H9 (cell line): ENCODE measurements around the gene C16orf95. TPM values are rescaled to one million over a fixed set of nuclear protein-coding genes. Genes with fewer than 3 reads are reported as not detected.

Source experiments
- DNase-seq: peaks from one replicate; pipeline ENCODE4 v3.0.0-alpha.2; 2017
- H2AFZ ChIP-seq: one replicate; pipeline ENCODE4 v1.6.1; 2013; ENCODE audit warnings: mild to moderate bottlenecking, low read length, control low read depth, moderate library complexity
- H2AK5ac ChIP-seq: 2 replicates; pipeline ENCODE4 v1.6.1; 2013; ENCODE audit warnings: low read length, control low read depth, mixed read lengths; ENCODE audit not compliant: insufficient read length
- H2BK120ac ChIP-seq: one replicate; pipeline ENCODE4 v1.6.1; 2013; ENCODE audit warnings: low read depth, mild to moderate bottlenecking, low read length, control low read depth, inconsistent platforms; ENCODE audit not compliant: poor library complexity, severe bottlenecking
- H2BK12ac ChIP-seq: 2 replicates; pipeline ENCODE4 v1.6.1; 2013; ENCODE audit warnings: low read length, control low read depth, mixed read lengths, low read depth; ENCODE audit not compliant: insufficient read length
- H2BK15ac ChIP-seq: 2 replicates; pipeline ENCODE4 v1.6.1; 2013; ENCODE audit warnings: low read depth, low read length, control low read depth
- H2BK20ac ChIP-seq: one replicate; pipeline ENCODE4 v1.6.1; 2013; ENCODE audit warnings: low read depth, mild to moderate bottlenecking, low read length, control low read depth, inconsistent platforms; ENCODE audit not compliant: poor library complexity, severe bottlenecking
- H2BK5ac ChIP-seq: 2 replicates; pipeline ENCODE4 v1.6.1; 2013; ENCODE audit warnings: low read length, control low read depth, mixed read lengths; ENCODE audit not compliant: insufficient read length
- H3K14ac ChIP-seq: 2 replicates; pipeline ENCODE4 v1.6.1; 2013; ENCODE audit warnings: low read length, control low read depth; ENCODE audit not compliant: insufficient read depth
- H3K18ac ChIP-seq: 2 replicates; pipeline ENCODE4 v1.6.1; 2013; ENCODE audit warnings: low read depth, mild to moderate bottlenecking, mixed read lengths, low read length, control low read depth; ENCODE audit not compliant: insufficient read length
- H3K23ac ChIP-seq: 2 replicates; pipeline ENCODE4 v1.6.1; 2013; ENCODE audit warnings: low read length, control low read depth, mixed read lengths, low read depth; ENCODE audit not compliant: insufficient read length
- H3K23me2 ChIP-seq: 2 replicates; pipeline ENCODE4 v1.6.1; 2013; ENCODE audit warnings: low read depth, mild to moderate bottlenecking, mixed read lengths, low read length, control low read depth; ENCODE audit not compliant: insufficient read length, poor library complexity, severe bottlenecking
- H3K27ac ChIP-seq: 2 replicates; pipeline ENCODE4 v1.5.1; 2013; ENCODE audit warnings: low read length, control low read depth, mixed read lengths, low read depth; ENCODE audit not compliant: insufficient read length
- H3K27me3 ChIP-seq: 2 replicates; pipeline ENCODE4 v1.6.1; 2013; ENCODE audit warnings: low read length, control low read depth, inconsistent platforms; ENCODE audit not compliant: insufficient read depth
- H3K4ac ChIP-seq: 2 replicates; pipeline ENCODE4 v1.6.1; 2013; ENCODE audit warnings: low read depth, mild to moderate bottlenecking, control low read depth, inconsistent platforms, low read length, moderate library complexity
- H3K4me1 ChIP-seq: 2 replicates; pipeline ENCODE4 v1.6.1; 2013; ENCODE audit warnings: low read length, control low read depth, inconsistent platforms; ENCODE audit not compliant: insufficient read depth
- H3K4me2 ChIP-seq: 2 replicates; pipeline ENCODE4 v1.6.1; 2013; ENCODE audit warnings: low read length, control low read depth, mixed read lengths; ENCODE audit not compliant: insufficient read length, insufficient read depth
- H3K56ac ChIP-seq: 2 replicates; pipeline ENCODE4 v1.6.1; 2013; ENCODE audit warnings: low read depth, mild to moderate bottlenecking, mixed read lengths, low read length, control low read depth; ENCODE audit not compliant: insufficient read length
- H3K79me1 ChIP-seq: 2 replicates; pipeline ENCODE4 v1.6.1; 2013; ENCODE audit warnings: low read depth, mild to moderate bottlenecking, moderate library complexity, low read length, control low read depth, inconsistent platforms; ENCODE audit not compliant: insufficient read depth, poor library complexity, severe bottlenecking
- H3K79me2 ChIP-seq: 2 replicates; pipeline ENCODE4 v1.6.1; 2013; ENCODE audit warnings: low read length, control low read depth, inconsistent platforms; ENCODE audit not compliant: insufficient read depth
- H3K9ac ChIP-seq: 2 replicates; pipeline ENCODE4 v1.6.1; 2013; ENCODE audit warnings: low read length, control low read depth, mixed read lengths; ENCODE audit not compliant: insufficient read length; ENCODE audit errors: extremely low read depth
- H3K9me3 ChIP-seq: one replicate; pipeline ENCODE4 v1.6.1; 2013; ENCODE audit warnings: low read depth, low read length, inconsistent platforms; ENCODE audit not compliant: control insufficient read depth
- H3T11ph ChIP-seq: one replicate; pipeline ENCODE4 v1.6.1; 2013; ENCODE audit warnings: mild to moderate bottlenecking, low read length, control low read depth, inconsistent platforms
- H4K20me1 ChIP-seq: one replicate; pipeline ENCODE4 v1.6.1; 2013; ENCODE audit not compliant: control insufficient read depth, insufficient read length, insufficient read depth
- H4K5ac ChIP-seq: 2 replicates; pipeline ENCODE4 v1.6.1; 2013; ENCODE audit warnings: low read depth, mild to moderate bottlenecking, mixed read lengths, low read length, control low read depth; ENCODE audit not compliant: insufficient read length
- H4K8ac ChIP-seq: replicated peaks from 2 replicates; pipeline ENCODE4 v1.6.1; 2013; ENCODE audit warnings: low read length, control low read depth, mixed read lengths, low read depth; ENCODE audit not compliant: insufficient read length
- H4K91ac ChIP-seq: 2 replicates; pipeline ENCODE4 v1.6.1; 2013; ENCODE audit warnings: low read depth, mild to moderate bottlenecking, moderate library complexity, mixed read lengths, low read length, control low read depth; ENCODE audit not compliant: insufficient read length
- H3K27ac Mint-ChIP-seq, 3 experiments: 2 replicates in 2 of 3; 3 replicates in 1 of 3; pipeline ENCODE4 v1.8.0; 2020 to 2021; ENCODE audit warnings: mixed read lengths in 3 of 3, mild to moderate bottlenecking in 1 of 3, moderate library complexity in 1 of 3
- H3K27me3 Mint-ChIP-seq: 2 replicates; pipeline ENCODE4 v1.8.0; 2021; ENCODE audit warnings: low read depth, mild to moderate bottlenecking, moderate library complexity, mixed read lengths
- H3K36me3 Mint-ChIP-seq, 3 experiments: 2 replicates in 2 of 3; 3 replicates in 1 of 3; pipeline ENCODE4 v1.8.0; 2020 to 2021; ENCODE audit warnings: low read depth in 3 of 3, mixed read lengths in 3 of 3; ENCODE audit not compliant: insufficient read depth in 1 of 3
- H3K4me1 Mint-ChIP-seq, 2 experiments: 2 replicates each; pipeline ENCODE4 v1.8.0; 2020; ENCODE audit warnings: mixed read lengths in 2 of 2
- H3K4me3 Mint-ChIP-seq, 2 experiments: 2 replicates in 1 of 2; 3 replicates in 1 of 2; pipeline ENCODE4 v1.8.0; 2020 to 2021; ENCODE audit warnings: mild to moderate bottlenecking in 2 of 2, mixed read lengths in 2 of 2, moderate library complexity in 1 of 2
- H3K9me3 Mint-ChIP-seq, 2 experiments: 2 replicates in 1 of 2; 3 replicates in 1 of 2; pipeline ENCODE4 v1.8.0; 2020; ENCODE audit warnings: mild to moderate bottlenecking in 2 of 2, mixed read lengths in 2 of 2, moderate library complexity in 1 of 2
- WGBS: extraction: QIAGEN DNeasy Blood & Tissue Kit; methylation state at CpG from one replicate; pipeline ENCODE4 v1.1.7; 2013; ENCODE audit warnings: missing lambda C conversion rate, low lambda C conversion rate, mixed read lengths; ENCODE audit not compliant: insufficient read length; ENCODE audit errors: extremely low coverage; 5-methylcytosine and 5-hydroxymethylcytosine counted together
- total RNA-seq: library from RNA; stranded (reverse); gene quantifications from 2 replicates; pipeline ENCODE4 v1.2.1, GENCODE V29; 2021
- TF ChIP-seq, protein P1 (sequence below): fragments of 200-600 bp; sonication (generic); conservative IDR thresholded peaks from 3 replicates; pipeline ENCODE4 v1.8.0; 2021; ENCODE audit warnings: antibody characterized with exemption, mild to moderate bottlenecking

The C16orf95 gene
- total RNA-seq, 1 experiment from 2014 or later = 5.6 TPM

DNA sequence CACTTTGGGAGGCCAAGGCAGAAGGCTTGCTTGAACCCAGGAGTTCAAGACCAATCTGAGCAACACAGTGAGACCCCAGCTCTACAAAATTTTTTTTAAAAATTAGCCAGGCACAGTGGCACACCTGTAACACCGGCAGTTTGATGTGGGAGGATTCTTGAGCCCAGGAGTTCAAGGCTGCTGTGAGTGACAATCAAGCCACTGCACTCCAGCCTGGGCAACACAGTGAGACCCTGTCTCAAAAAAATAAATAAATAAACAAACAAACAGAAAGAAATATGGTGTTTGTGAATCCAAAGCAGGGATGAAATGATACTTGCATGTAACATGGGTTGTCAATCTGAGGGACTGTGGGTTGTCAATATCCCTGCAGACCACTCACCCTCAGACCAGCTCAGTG lies 49.7 kb upstream of the C16orf95 start:
- H4K20me1 ChIP-seq = no peaks in the 10 kb centered on the region
- no peak overlapping the region for H3K27ac ChIP-seq
- H3K18ac ChIP-seq = no peak overlapping the region
- Mint-ChIP-seq H3K4me3 (no peak overlapping the region), H3K36me3 (peaks cover 0 to 8% (median 0%) of the 10 kb centered on the region in 3 experiments; a peak in 4 of 7 replicates), H3K27me3 (no peaks in the 10 kb centered on the region), H3K4me1 (peaks cover 23 to 28% of the 10 kb centered on the region in 2 experiments), H3K9me3 (no peaks in the 10 kb centered on the region), H3K27ac (no peak overlapping the region; a peak in 2 of 7 replicates)
- H3K4ac ChIP-seq = no peak overlapping the region
- H4K8ac ChIP-seq = no peak overlapping the region
- H3K14ac ChIP-seq = no peak overlapping the region
- H2BK5ac ChIP-seq = no peak overlapping the region
- no peak overlapping the region for H4K5ac ChIP-seq
- H3K4me1 ChIP-seq = no peaks in the 10 kb centered on the region
- no peak overlapping the region for H3K23ac ChIP-seq
- H3K9ac ChIP-seq = no peak overlapping the region
- H3K79me1 ChIP-seq = peaks cover 10% of the 10 kb centered on the region
- no peak overlapping the region for H2AK5ac ChIP-seq
- H3K23me2 ChIP-seq = no peaks in the 10 kb centered on the region
- H2BK15ac ChIP-seq = no peak overlapping the region
- no peak overlapping the region for H2BK20ac ChIP-seq
- no peak overlapping the region for H2BK12ac ChIP-seq
- no peak for DNase-seq
- no peak overlapping the region for H3K4me2 ChIP-seq
- H3T11ph ChIP-seq = no peak overlapping the region
- WGBS = no CpG with 5 or more reads among the region's 1 CpG
- H3K56ac ChIP-seq = no peak overlapping the region
- no peak overlapping the region for H4K91ac ChIP-seq
- H2BK120ac ChIP-seq = no peak overlapping the region
- no peaks in the 10 kb centered on the region; the same call in 1 of the 2 replicates for H3K79me2 ChIP-seq
- TF ChIP-seq, protein P1, sequence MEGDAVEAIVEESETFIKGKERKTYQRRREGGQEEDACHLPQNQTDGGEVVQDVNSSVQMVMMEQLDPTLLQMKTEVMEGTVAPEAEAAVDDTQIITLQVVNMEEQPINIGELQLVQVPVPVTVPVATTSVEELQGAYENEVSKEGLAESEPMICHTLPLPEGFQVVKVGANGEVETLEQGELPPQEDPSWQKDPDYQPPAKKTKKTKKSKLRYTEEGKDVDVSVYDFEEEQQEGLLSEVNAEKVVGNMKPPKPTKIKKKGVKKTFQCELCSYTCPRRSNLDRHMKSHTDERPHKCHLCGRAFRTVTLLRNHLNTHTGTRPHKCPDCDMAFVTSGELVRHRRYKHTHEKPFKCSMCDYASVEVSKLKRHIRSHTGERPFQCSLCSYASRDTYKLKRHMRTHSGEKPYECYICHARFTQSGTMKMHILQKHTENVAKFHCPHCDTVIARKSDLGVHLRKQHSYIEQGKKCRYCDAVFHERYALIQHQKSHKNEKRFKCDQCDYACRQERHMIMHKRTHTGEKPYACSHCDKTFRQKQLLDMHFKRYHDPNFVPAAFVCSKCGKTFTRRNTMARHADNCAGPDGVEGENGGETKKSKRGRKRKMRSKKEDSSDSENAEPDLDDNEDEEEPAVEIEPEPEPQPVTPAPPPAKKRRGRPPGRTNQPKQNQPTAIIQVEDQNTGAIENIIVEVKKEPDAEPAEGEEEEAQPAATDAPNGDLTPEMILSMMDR = no peak
- H2AFZ ChIP-seq = no peak overlapping the region
- no peaks in the 10 kb centered on the region for H3K27me3 ChIP-seq
- no peaks in the 10 kb centered on the region for H3K9me3 ChIP-seq
